Thyroid gland (tissue), 4 donors: Measurements from ENCODE around the gene FIBCD1.

Experiments
- POLR2A ChIP-seq, 2 donors: fragments of 450-650 bp; IDR thresholded peaks; one replicate each; pipeline ENCODE4 v1.6.1; 2017; ENCODE audit warnings: antibody characterized with exemption in 2 of 2, mild to moderate bottlenecking in 2 of 2, moderate library complexity in 1 of 2
- TF ChIP-seq, protein P1 (sequence below), 6 experiments: fragments of 200-600 bp in 3 of 6; fragments of 450-650 bp in 3 of 6; sonication (generic) in 3 of 6; IDR thresholded peaks; one replicate each; pipeline ENCODE4 v1.5.1; 2016 to 2019; ENCODE audit warnings: antibody characterized with exemption in 6 of 6, mild to moderate bottlenecking in 2 of 6, inconsistent platforms in 1 of 6, moderate library complexity in 1 of 6

- TF ChIP-seq, protein P1, sequence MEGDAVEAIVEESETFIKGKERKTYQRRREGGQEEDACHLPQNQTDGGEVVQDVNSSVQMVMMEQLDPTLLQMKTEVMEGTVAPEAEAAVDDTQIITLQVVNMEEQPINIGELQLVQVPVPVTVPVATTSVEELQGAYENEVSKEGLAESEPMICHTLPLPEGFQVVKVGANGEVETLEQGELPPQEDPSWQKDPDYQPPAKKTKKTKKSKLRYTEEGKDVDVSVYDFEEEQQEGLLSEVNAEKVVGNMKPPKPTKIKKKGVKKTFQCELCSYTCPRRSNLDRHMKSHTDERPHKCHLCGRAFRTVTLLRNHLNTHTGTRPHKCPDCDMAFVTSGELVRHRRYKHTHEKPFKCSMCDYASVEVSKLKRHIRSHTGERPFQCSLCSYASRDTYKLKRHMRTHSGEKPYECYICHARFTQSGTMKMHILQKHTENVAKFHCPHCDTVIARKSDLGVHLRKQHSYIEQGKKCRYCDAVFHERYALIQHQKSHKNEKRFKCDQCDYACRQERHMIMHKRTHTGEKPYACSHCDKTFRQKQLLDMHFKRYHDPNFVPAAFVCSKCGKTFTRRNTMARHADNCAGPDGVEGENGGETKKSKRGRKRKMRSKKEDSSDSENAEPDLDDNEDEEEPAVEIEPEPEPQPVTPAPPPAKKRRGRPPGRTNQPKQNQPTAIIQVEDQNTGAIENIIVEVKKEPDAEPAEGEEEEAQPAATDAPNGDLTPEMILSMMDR (IDR thresholded peaks at IDR 0.05): no peak
- TF ChIP-seq POLR2A (IDR thresholded peaks at IDR 0.05): no peak
These were observed 11.7 kb downstream of the FIBCD1 start for GRCh38 chr9:130927338-130927737.
